ENCODE measurements around the gene TAAR8. TPM values are rescaled to one million over a fixed set of nuclear protein-coding genes. Genes with fewer than 3 reads are reported as not detected.

Gene TAAR8
- total RNA-seq, 1 experiment from 2014 or later: not detected

Other genes starting within 250 kb of the TAAR8 start
- 5.0 and 9.9 TPM in 2 replicates for gene MOXD1, start 151.2 kb upstream of the TAAR8 start, total RNA-seq (2014; rRNA removed)
- gene STX7, start 39.6 kb upstream of the TAAR8 start, total RNA-seq (2014; rRNA removed): 17.3 and 27.4 TPM in 2 replicates
- gene TAAR9, start 14.4 kb upstream of the TAAR8 start, total RNA-seq (2014; rRNA removed): not detected in 2 replicates
- gene TAAR6, start 17.6 kb downstream of the TAAR8 start, total RNA-seq (2014; rRNA removed): not detected in 2 replicates
- not detected in 2 replicates for gene TAAR5, start 37.1 kb downstream of the TAAR8 start, total RNA-seq (2014; rRNA removed)
- not detected in 2 replicates for gene TAAR2, start 71.6 kb downstream of the TAAR8 start, total RNA-seq (2014; rRNA removed)
- gene TAAR1, start 106.5 kb downstream of the TAAR8 start, total RNA-seq (2014; rRNA removed): not detected in 2 replicates
- gene VNN1, start 161.4 kb downstream of the TAAR8 start, total RNA-seq (2014; rRNA removed): 0.04 and 0.12 TPM in 2 replicates
- gene VNN2, start 205.2 kb downstream of the TAAR8 start, total RNA-seq (2014; rRNA removed): not detected in 2 replicates
- 8.4 and 9.1 TPM in 2 replicates for gene SLC18B1, start 246.0 kb downstream of the TAAR8 start, total RNA-seq (2014; rRNA removed)

Data from PC-3 (cell line).